BLaER1 treated with 17β-estradiol and CSF1 and Interleukin-3, amounts not matched to agents 10 nM and 100 nM (cell line): ENCODE results near the gene DNMT3B.

Source experiments
- H3K27ac ChIP-seq, 11 experiments: shearing (Covaris generic); formaldehyde crosslinking; 2 replicates each; pipeline ENCODE4 v1.8.1; 2022
- H3K27me3 ChIP-seq, 11 experiments: shearing (Covaris generic); formaldehyde crosslinking; 2 replicates each; pipeline ENCODE4 v1.8.1; 2022
- H3K36me3 ChIP-seq, 11 experiments: shearing (Covaris generic); formaldehyde crosslinking; 2 replicates each; pipeline ENCODE4 v1.8.1; 2022
- H3K4me1 ChIP-seq, 10 experiments: shearing (Covaris generic); formaldehyde crosslinking; 2 replicates each; pipeline ENCODE4 v1.8.1; 2022
- H3K4me2 ChIP-seq, 11 experiments: shearing (Covaris generic); formaldehyde crosslinking; 2 replicates each; pipeline ENCODE4 v1.8.1; 2022
- H3K4me3 ChIP-seq, 10 experiments: shearing (Covaris generic); formaldehyde crosslinking; 2 replicates each; pipeline ENCODE4 v1.8.1; 2022
- H3K9ac ChIP-seq, 11 experiments: shearing (Covaris generic); formaldehyde crosslinking; 2 replicates each; pipeline ENCODE4 v1.8.1; 2022
- H3K9me3 ChIP-seq, 11 experiments: shearing (Covaris generic); formaldehyde crosslinking; replicated peaks in 1 of 11; 2 replicates each; pipeline ENCODE4 v1.8.1; 2022
- H4K20me1 ChIP-seq, 11 experiments: shearing (Covaris generic); formaldehyde crosslinking; 2 replicates each; pipeline ENCODE4 v1.8.1; 2022
- Cebpa-rat ChIP-seq, 11 experiments: shearing (Covaris generic); IDR thresholded peaks; 2 replicates each; pipeline ENCODE4 v1.8.1; 2022

The DNMT3B gene

GRCh38 chr20:32804817-32805216 lies 42.6 kb downstream of the DNMT3B start:
- H3K4me2 ChIP-seq: no peak overlapping the region
- H3K27ac ChIP-seq: no peak overlapping the region
- H4K20me1 ChIP-seq: no peaks in the 10 kb centered on the region; a peak in 1 of 22 replicates
- H3K4me3 ChIP-seq: no peak overlapping the region
- H3K27me3 ChIP-seq: no peaks in the 10 kb centered on the region
- no peak overlapping the region for H3K9ac ChIP-seq
- H3K36me3 ChIP-seq: peaks cover 0 to 83% (median 43%) of the 10 kb centered on the region in 11 experiments; a peak in 20 of 22 replicates
- peaks cover 9 to 26% (median 20%) of the 10 kb centered on the region in 10 experiments; a peak in 19 of 20 replicates for H3K4me1 ChIP-seq
- no peaks in the 10 kb centered on the region for H3K9me3 ChIP-seq
- no peak for TF ChIP-seq Cebpa-rat (IDR thresholded peaks at IDR 0.05)

GRCh38 chr20:32805721-32806120 lies 43.5 kb downstream of the DNMT3B start:
- Histone ChIP-seq H3K27ac (no peak overlapping the region), H3K4me2 (no peak overlapping the region), H3K9me3 (no peaks in the 10 kb centered on the region), H3K4me1 (peaks cover 9 to 26% (median 20%) of the 10 kb centered on the region in 10 experiments; a peak in 19 of 20 replicates), H4K20me1 (no peaks in the 10 kb centered on the region; a peak in 1 of 22 replicates), H3K9ac (no peak overlapping the region), H3K36me3 (peaks cover 0 to 83% (median 41%) of the 10 kb centered on the region in 11 experiments; a peak in 20 of 22 replicates), H3K4me3 (no peak overlapping the region), H3K27me3 (no peaks in the 10 kb centered on the region)
- no peak for TF ChIP-seq Cebpa-rat (IDR thresholded peaks at IDR 0.05)

DNA sequence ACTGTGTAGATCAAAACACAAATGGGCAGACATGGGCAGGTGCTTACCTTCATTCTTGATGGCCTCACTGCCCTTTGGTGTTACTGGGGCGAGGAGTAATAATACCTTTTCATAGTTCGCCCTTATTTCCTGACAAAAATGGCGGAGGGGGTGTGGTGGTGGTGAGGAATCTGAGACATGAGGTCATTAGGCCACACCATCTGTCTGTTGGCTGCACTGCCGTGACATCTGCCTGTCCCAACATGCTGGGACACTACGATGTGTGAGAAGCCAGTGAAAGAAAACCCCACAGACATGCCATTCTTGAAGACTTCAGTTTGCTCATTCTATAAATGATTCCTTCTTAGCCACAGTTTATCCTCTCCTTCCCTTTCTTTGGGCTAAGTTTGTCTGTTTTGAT lies 44.2 kb downstream of the DNMT3B start:
- no peak overlapping the region for H3K9ac ChIP-seq
- no peaks in the 10 kb centered on the region; a peak in 1 of 22 replicates for H4K20me1 ChIP-seq
- H3K36me3 ChIP-seq: peaks cover 0 to 78% (median 35%) of the 10 kb centered on the region in 11 experiments; a peak in 20 of 22 replicates
- H3K9me3 ChIP-seq: no peaks in the 10 kb centered on the region
- H3K27me3 ChIP-seq: no peaks in the 10 kb centered on the region
- no peak for TF ChIP-seq Cebpa-rat (IDR thresholded peaks at IDR 0.05)
- H3K4me1 ChIP-seq: peaks cover 9 to 26% (median 20%) of the 10 kb centered on the region in 10 experiments; a peak in 19 of 20 replicates
- H3K4me2 ChIP-seq: no peak overlapping the region
- H3K27ac ChIP-seq: no peak overlapping the region
- no peak overlapping the region for H3K4me3 ChIP-seq

DNA sequence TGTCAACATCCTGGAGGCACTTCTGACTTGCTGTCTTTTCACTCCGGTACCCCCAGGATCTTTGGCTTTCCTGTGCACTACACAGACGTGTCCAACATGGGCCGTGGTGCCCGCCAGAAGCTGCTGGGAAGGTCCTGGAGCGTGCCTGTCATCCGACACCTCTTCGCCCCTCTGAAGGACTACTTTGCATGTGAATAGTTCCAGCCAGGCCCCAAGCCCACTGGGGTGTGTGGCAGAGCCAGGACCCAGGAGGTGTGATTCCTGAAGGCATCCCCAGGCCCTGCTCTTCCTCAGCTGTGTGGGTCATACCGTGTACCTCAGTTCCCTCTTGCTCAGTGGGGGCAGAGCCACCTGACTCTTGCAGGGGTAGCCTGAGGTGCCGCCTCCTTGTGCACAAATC lies 45.5 kb downstream of the DNMT3B start:
- Histone ChIP-seq H3K27ac (no peak overlapping the region), H3K36me3 (peaks cover 0 to 64% (median 21%) of the 10 kb centered on the region in 11 experiments; a peak in 19 of 22 replicates), H3K9me3 (no peaks in the 10 kb centered on the region), H3K27me3 (no peaks in the 10 kb centered on the region), H4K20me1 (no peaks in the 10 kb centered on the region; a peak in 1 of 22 replicates), H3K4me3 (no peak overlapping the region), H3K9ac (no peak overlapping the region), H3K4me2 (peak overlapping the region in 9 of 11 experiments; percentile 32 to 69 (median 51); a peak in 15 of 22 replicates), H3K4me1 (peaks cover 9 to 26% (median 20%) of the 10 kb centered on the region in 10 experiments; a peak in 19 of 20 replicates)
- TF ChIP-seq Cebpa-rat (IDR thresholded peaks at IDR 0.05): no peak

GRCh38 chr20:32808438-32808837 lies 46.3 kb downstream of the DNMT3B start:
- Histone ChIP-seq H3K36me3 (peaks cover 0 to 57% (median 14%) of the 10 kb centered on the region in 11 experiments; a peak in 16 of 22 replicates), H4K20me1 (no peaks in the 10 kb centered on the region; a peak in 1 of 22 replicates), H3K9ac (no peak overlapping the region), H3K27me3 (no peaks in the 10 kb centered on the region), H3K9me3 (no peaks in the 10 kb centered on the region), H3K4me2 (peak overlapping the region in 9 of 11 experiments; percentile 20 to 69 (median 51); a peak in 16 of 22 replicates), H3K4me3 (no peak overlapping the region), H3K27ac (no peak overlapping the region), H3K4me1 (peaks cover 9 to 26% (median 20%) of the 10 kb centered on the region in 10 experiments; a peak in 19 of 20 replicates)
- no peak for TF ChIP-seq Cebpa-rat (IDR thresholded peaks at IDR 0.05)

DNA sequence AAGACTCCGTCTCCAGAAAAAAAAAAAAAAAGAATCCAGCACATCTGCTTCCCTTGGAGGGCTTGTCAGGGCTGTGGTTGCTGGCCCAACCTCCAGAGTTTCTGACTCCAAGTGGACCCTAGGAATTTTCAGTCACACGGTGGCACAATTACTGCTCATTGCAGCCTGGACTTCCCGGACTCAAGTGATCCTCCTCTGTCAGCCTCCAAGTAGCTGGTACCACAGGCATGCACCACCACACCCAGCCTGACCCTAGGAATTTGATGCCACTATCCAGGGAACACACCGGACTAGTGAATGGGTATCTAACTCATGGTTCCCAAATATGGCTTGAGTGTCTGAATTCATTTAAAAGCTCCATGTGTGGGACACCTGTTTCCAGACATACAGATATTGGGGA lies 47.7 kb downstream of the DNMT3B start:
- Histone ChIP-seq H4K20me1 (no peaks in the 10 kb centered on the region; a peak in 1 of 22 replicates), H3K36me3 (peaks cover 0 to 49% (median 8%) of the 10 kb centered on the region in 11 experiments; a peak in 12 of 22 replicates), H3K4me2 (no peak overlapping the region), H3K9ac (no peak overlapping the region), H3K27ac (no peak overlapping the region), H3K27me3 (no peaks in the 10 kb centered on the region), H3K4me1 (peaks cover 9 to 26% (median 20%) of the 10 kb centered on the region in 10 experiments; a peak in 19 of 20 replicates), H3K9me3 (no peaks in the 10 kb centered on the region), H3K4me3 (no peak overlapping the region)
- TF ChIP-seq Cebpa-rat (IDR thresholded peaks at IDR 0.05): no peak

GRCh38 chr20:32810941-32811340 lies 48.8 kb downstream of the DNMT3B start:
- Histone ChIP-seq H3K27me3 (no peaks in the 10 kb centered on the region), H3K27ac (no peak overlapping the region), H3K9ac (no peak overlapping the region), H3K9me3 (no peaks in the 10 kb centered on the region), H3K4me2 (no peak overlapping the region), H3K36me3 (peaks cover 0 to 39% (median 6%) of the 10 kb centered on the region in 11 experiments; a peak in 11 of 22 replicates), H4K20me1 (no peaks in the 10 kb centered on the region; a peak in 1 of 22 replicates), H3K4me3 (no peak overlapping the region), H3K4me1 (peaks cover 9 to 26% (median 20%) of the 10 kb centered on the region in 10 experiments; a peak in 19 of 20 replicates)
- TF ChIP-seq Cebpa-rat (IDR thresholded peaks at IDR 0.05): no peak

GRCh38 chr20:32811886-32812285 lies 49.7 kb downstream of the DNMT3B start:
- Histone ChIP-seq H3K9ac (no peak overlapping the region), H3K36me3 (peaks cover 0 to 32% (median 0%) of the 10 kb centered on the region in 11 experiments; a peak in 8 of 22 replicates), H4K20me1 (no peaks in the 10 kb centered on the region; a peak in 1 of 22 replicates), H3K27ac (no peak overlapping the region), H3K4me1 (peaks cover 9 to 26% (median 20%) of the 10 kb centered on the region in 10 experiments; a peak in 19 of 20 replicates), H3K4me3 (no peak overlapping the region), H3K9me3 (no peaks in the 10 kb centered on the region), H3K4me2 (no peak overlapping the region), H3K27me3 (no peaks in the 10 kb centered on the region)
- no peak for TF ChIP-seq Cebpa-rat (IDR thresholded peaks at IDR 0.05)

DNA sequence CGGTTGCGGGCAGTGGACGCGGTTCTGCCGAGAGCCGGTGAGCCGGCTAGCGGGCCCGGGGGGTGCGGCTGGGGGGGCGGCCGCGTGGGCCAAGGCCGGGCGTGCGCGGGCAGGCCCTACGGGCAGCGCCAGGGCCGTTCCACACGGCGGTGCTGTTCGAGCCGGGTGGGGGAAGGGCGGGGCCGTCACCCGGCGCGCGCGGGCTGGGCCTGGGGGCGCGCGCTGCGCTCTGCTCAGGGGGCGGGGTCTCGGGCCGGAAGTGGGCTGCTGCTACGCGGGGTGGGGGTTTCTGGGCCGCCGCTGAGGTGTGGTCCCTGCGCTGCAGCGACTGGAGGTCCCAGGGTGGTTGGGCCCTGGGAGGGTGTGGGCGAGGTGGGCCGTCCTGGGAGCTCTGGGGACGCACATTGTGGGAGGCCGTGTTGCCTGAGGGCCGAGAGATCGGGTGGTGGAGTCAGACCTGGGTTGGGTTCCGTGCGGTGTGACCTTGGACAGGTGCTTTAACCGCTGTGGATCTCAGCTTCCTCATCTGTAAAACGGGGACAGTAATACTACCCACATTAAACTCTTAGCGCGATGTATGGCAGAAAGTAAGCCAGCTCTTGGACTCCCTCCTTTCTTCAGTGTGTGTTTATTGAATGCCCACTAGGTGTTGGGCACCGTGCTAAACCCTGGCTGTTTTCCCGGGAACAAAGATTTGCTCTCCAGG lies 58.0 kb downstream of the DNMT3B start:
- H3K4me3 ChIP-seq: peak overlapping the region; percentile 68 to 96 (median 90)
- peaks cover 49 to 52% (median 51%) of the 10 kb centered on the region in 11 experiments for H4K20me1 ChIP-seq
- H3K36me3 ChIP-seq: peaks cover 0 to 22% (median 11%) of the 10 kb centered on the region in 11 experiments; a peak in 12 of 22 replicates
- peak overlapping the region; percentile 89 to 96 (median 91) for H3K27ac ChIP-seq
- no peaks in the 10 kb centered on the region for H3K27me3 ChIP-seq
- H3K9me3 ChIP-seq: no peaks in the 10 kb centered on the region
- H3K4me2 ChIP-seq: peak overlapping the region; percentile 81 to 98 (median 93)
- peaks cover 40 to 50% (median 46%) of the 10 kb centered on the region in 10 experiments for H3K4me1 ChIP-seq
- TF ChIP-seq Cebpa-rat (IDR thresholded peaks at IDR 0.05): no peak
- H3K9ac ChIP-seq: peak overlapping the region; percentile 89 to 97 (median 92)
